ENCODE measurements around the gene PRKCA. TPM values are rescaled to one million over a fixed set of nuclear protein-coding genes. Genes with fewer than 3 reads are reported as not detected.

PRKCA gene
- total and polyA plus RNA-seq, 2 of the 13 experiments (the other 11 are each of a cell fraction or from before 2014, with no cell fraction given) = 18.5 to 21.5 TPM

DNA sequence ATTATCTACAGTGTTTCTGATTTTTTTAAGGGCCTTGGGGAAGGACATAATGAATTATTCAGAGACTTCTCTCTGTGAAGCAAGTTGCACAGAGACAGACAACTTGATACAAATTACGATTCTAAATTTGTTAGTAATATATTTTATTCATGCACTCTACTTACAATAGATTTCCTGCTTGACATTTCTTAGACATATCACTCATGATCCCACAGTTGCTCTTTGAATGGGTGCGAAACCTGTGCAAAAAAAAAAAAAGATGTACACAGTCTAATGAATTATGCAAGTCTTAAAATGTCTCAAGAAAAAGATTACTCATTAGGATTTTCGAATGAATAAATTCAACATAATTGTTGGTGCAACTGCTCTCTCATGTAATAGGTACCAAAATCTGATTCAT lies 254.8 kb downstream of the PRKCA start:
- WGBS (ENCODE audit: low lambda C conversion rate) = 97% methylated on average over 3 of the region's 3 CpGs
- H3K36me3 ChIP-seq (replicated peaks in 1 of 2; ENCODE audit: control insufficient read depth in 1 of 2, insufficient read depth in 2 of 2, low read length in 2 of 2) = peaks cover 0 to 1% of the 10 kb centered on the region in 2 experiments; a peak in 3 of 5 replicates
- POLR2A ChIA-PET = no interaction called here
- peaks cover 19% of the 10 kb centered on the region for H3K4me1 ChIP-seq (ENCODE audit: insufficient read depth, low read length)
- CTCF ChIA-PET (ENCODE audit: low intra/inter-chr PET ratio, low total read pairs) = no interaction called here
- no peak overlapping the region for H3K9ac ChIP-seq (ENCODE audit: insufficient read depth, low read depth, low read length)
- DNase-seq (ENCODE audit: low spot score) (no peak), ATAC-seq (no peak), FAIRE-seq (no peak)
- no peaks in the 10 kb centered on the region for H3K9me3 ChIP-seq (ENCODE audit: low read length)
- no peak overlapping the region for H3K4me2 ChIP-seq (ENCODE audit: low read depth, low read length)
- in situ Hi-C loops (cut with HindIII; ENCODE audit: extremely low pct_ligation_motif_present, low pct_unique_long_range_greater_than_20kb) = no loop called here
- no peaks in the 10 kb centered on the region for H4K20me1 ChIP-seq (ENCODE audit: insufficient read depth, low read length)
- no peaks in the 10 kb centered on the region for H3K79me2 ChIP-seq (ENCODE audit: insufficient read depth, low read length)
- BruUV-seq (replicated peaks) = no TSS peak
- intact Hi-C loops (cut with micrococcal nuclease; ENCODE audit: unreplicated experiment) = no loop called here
- no peak overlapping the region for H3K4me3 ChIP-seq (replicated peaks in 1 of 3; ENCODE audit: insufficient read depth in 1 of 3, low read depth in 2 of 3, low read length in 3 of 3)
- TF ChIP-seq BRCA1 (CRISPR knock-in tag; IDR thresholded peaks at IDR 0.05) (no peak), SMYD3 (CRISPR knock-in tag; IDR thresholded peaks at IDR 0.05) (no peak), ZFYVE20 (CRISPR knock-in tag; IDR thresholded peaks at IDR 0.05; ENCODE audit: borderline replicate concordance, low read depth) (no peak), TOPORS (CRISPR knock-in tag; IDR thresholded peaks at IDR 0.05) (no peak), NFKB2 (CRISPR knock-in tag; IDR thresholded peaks at IDR 0.05; ENCODE audit: borderline replicate concordance) (no peak), GLI4 (CRISPR knock-in tag; IDR thresholded peaks at IDR 0.05; ENCODE audit: borderline replicate concordance) (no peak), ZSCAN21 (CRISPR knock-in tag; IDR thresholded peaks at IDR 0.05; ENCODE audit: borderline replicate concordance) (no peak), ETV6 (CRISPR knock-in tag; conservative IDR thresholded peaks at IDR 0.05) (no peak), ZNF432 (CRISPR knock-in tag; IDR thresholded peaks at IDR 0.05; ENCODE audit: borderline replicate concordance) (no peak), MTA1 (CRISPR knock-in tag; IDR thresholded peaks at IDR 0.05; ENCODE audit: borderline replicate concordance) (no peak), ZNF138 (CRISPR knock-in tag; IDR thresholded peaks at IDR 0.05; ENCODE audit: low read depth) (no peak)
- TF ChIP-seq, protein P1, sequence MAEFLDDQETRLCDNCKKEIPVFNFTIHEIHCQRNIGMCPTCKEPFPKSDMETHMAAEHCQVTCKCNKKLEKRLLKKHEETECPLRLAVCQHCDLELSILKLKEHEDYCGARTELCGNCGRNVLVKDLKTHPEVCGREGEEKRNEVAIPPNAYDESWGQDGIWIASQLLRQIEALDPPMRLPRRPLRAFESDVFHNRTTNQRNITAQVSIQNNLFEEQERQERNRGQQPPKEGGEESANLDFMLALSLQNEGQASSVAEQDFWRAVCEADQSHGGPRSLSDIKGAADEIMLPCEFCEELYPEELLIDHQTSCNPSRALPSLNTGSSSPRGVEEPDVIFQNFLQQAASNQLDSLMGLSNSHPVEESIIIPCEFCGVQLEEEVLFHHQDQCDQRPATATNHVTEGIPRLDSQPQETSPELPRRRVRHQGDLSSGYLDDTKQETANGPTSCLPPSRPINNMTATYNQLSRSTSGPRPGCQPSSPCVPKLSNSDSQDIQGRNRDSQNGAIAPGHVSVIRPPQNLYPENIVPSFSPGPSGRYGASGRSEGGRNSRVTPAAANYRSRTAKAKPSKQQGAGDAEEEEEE (CRISPR knock-in tag; IDR thresholded peaks at IDR 0.05; ENCODE audit: borderline replicate concordance) = no peak
- TF ChIP-seq, protein P2, sequence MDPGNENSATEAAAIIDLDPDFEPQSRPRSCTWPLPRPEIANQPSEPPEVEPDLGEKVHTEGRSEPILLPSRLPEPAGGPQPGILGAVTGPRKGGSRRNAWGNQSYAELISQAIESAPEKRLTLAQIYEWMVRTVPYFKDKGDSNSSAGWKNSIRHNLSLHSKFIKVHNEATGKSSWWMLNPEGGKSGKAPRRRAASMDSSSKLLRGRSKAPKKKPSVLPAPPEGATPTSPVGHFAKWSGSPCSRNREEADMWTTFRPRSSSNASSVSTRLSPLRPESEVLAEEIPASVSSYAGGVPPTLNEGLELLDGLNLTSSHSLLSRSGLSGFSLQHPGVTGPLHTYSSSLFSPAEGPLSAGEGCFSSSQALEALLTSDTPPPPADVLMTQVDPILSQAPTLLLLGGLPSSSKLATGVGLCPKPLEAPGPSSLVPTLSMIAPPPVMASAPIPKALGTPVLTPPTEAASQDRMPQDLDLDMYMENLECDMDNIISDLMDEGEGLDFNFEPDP (CRISPR knock-in tag; conservative IDR thresholded peaks at IDR 0.05) = no peak
- TF ChIP-seq, protein P3, sequence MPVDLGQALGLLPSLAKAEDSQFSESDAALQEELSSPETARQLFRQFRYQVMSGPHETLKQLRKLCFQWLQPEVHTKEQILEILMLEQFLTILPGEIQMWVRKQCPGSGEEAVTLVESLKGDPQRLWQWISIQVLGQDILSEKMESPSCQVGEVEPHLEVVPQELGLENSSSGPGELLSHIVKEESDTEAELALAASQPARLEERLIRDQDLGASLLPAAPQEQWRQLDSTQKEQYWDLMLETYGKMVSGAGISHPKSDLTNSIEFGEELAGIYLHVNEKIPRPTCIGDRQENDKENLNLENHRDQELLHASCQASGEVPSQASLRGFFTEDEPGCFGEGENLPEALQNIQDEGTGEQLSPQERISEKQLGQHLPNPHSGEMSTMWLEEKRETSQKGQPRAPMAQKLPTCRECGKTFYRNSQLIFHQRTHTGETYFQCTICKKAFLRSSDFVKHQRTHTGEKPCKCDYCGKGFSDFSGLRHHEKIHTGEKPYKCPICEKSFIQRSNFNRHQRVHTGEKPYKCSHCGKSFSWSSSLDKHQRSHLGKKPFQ (CRISPR knock-in tag; IDR thresholded peaks at IDR 0.05; ENCODE audit: insufficient replicate concordance) = no peak
- H3K27ac ChIP-seq (ENCODE audit: extremely low read length, insufficient read depth, low read length) = no peak overlapping the region
- no peak overlapping the region for H2AFZ ChIP-seq (ENCODE audit: low read length)
- H3K27me3 ChIP-seq (ENCODE audit: control insufficient read depth in 1 of 2, insufficient read depth in 2 of 2, low read length in 2 of 2) = no peaks in the 10 kb centered on the region

Data from HepG2 (cell line).